HepG2 (cell line): ENCODE measurements around the gene DDO. TPM values are rescaled to one million over a fixed set of nuclear protein-coding genes. Genes with fewer than 3 reads are reported as not detected.

Source experiments
- ATAC-seq: fragments of 200-7000 bp; cut with Tn5 transposase; 3 replicates; pipeline ENCODE4 v1.9.1; 2020; ENCODE audit warnings: mild to moderate bottlenecking, moderate library complexity
- BruUV-seq: library from RNA; stranded (reverse); fragments of 400-500 nt; replicated peaks from 2 replicates; lab custom pipeline; 2021; lab: Mats Ljungman, UMichigan
- CTCF ChIA-PET: fragments of 300-600 bp; formaldehyde crosslinking; extraction: SDS; loops from one replicate; lab custom pipeline; 2021; ENCODE audit warnings: low total read pairs, inconsistent platforms, low intra/inter-chr PET ratio; lab: Yijun Ruan, JAX
- POLR2A ChIA-PET: fragments of 350-600 bp; sonication (Branson Sonifier 250); formaldehyde crosslinking; loops from one replicate; lab custom pipeline; 2020; ENCODE audit warnings: antibody characterized with exemption, inconsistent platforms; lab: Yijun Ruan, JAX
- DNase-seq: peaks from one replicate; pipeline ENCODE4 v3.0.0-alpha.2; 2015; ENCODE audit warnings: low spot score
- FAIRE-seq: peaks from 3 replicates; lab custom pipeline; 2011; peaks lifted over from hg19 to GRCh38; lab: Jason Lieb, UNC
- H2AFZ ChIP-seq: one replicate; pipeline ENCODE4 v1.6.1; 2011; ENCODE audit warnings: low read length, inconsistent platforms
- H3K27ac ChIP-seq: fragments of 300-600 bp; 3 replicates; pipeline ENCODE4 v1.8.0; 2011; ENCODE audit warnings: mixed run types, mild to moderate bottlenecking, mixed read lengths, low read length, inconsistent platforms; ENCODE audit not compliant: insufficient read depth; ENCODE audit errors: extremely low read length
- H3K27me3 ChIP-seq, 2 experiments: fragments of 200-600 bp in 1 of 2; 2 replicates in 1 of 2; 3 replicates in 1 of 2; pipeline versions ENCODE4 v1.6.0 to v1.8.0; 2011; ENCODE audit warnings: low read length in 2 of 2, mild to moderate bottlenecking in 2 of 2, moderate library complexity in 2 of 2, inconsistent platforms in 1 of 2; ENCODE audit not compliant: insufficient read depth in 2 of 2, control insufficient read depth in 1 of 2
- H3K36me3 ChIP-seq, 2 experiments: fragments of 200-600 bp in 1 of 2; replicated peaks in 1 of 2; 2 replicates in 1 of 2; 3 replicates in 1 of 2; pipeline versions ENCODE4 v1.5.1 to v1.8.0; 2011; ENCODE audit warnings: low read length in 2 of 2, inconsistent platforms in 1 of 2; ENCODE audit not compliant: insufficient read depth in 2 of 2, control insufficient read depth in 1 of 2
- H3K4me1 ChIP-seq: 2 replicates; pipeline ENCODE4 v1.5.1; 2012; ENCODE audit warnings: low read length, inconsistent platforms; ENCODE audit not compliant: insufficient read depth
- H3K4me2 ChIP-seq: 2 replicates; pipeline ENCODE4 v1.6.0; 2011; ENCODE audit warnings: low read depth, low read length, inconsistent platforms
- H3K4me3 ChIP-seq, 3 experiments: fragments of 200-600 bp in 1 of 3; sonication (generic), shearing (Covaris generic) in 1 of 3; replicated peaks in 1 of 3; 2 replicates each; pipeline ENCODE4 v1.5.1; 2011 to 2016; ENCODE audit warnings: low read length in 3 of 3, inconsistent platforms in 2 of 3, low read depth in 2 of 3, mild to moderate bottlenecking in 2 of 3, control low read depth in 1 of 3, mixed read lengths in 1 of 3; ENCODE audit not compliant: insufficient read depth in 1 of 3
- H3K79me2 ChIP-seq: one replicate; pipeline ENCODE4 v1.6.1; 2011; ENCODE audit warnings: low read length, inconsistent platforms; ENCODE audit not compliant: insufficient read depth
- H3K9ac ChIP-seq: 2 replicates; pipeline ENCODE4 v1.6.0; 2011; ENCODE audit warnings: mild to moderate bottlenecking, low read depth, low read length, inconsistent platforms; ENCODE audit not compliant: insufficient read depth
- H3K9me3 ChIP-seq: 2 replicates; pipeline ENCODE4 v1.5.1; 2012; ENCODE audit warnings: mild to moderate bottlenecking, low read length
- H4K20me1 ChIP-seq: 2 replicates; pipeline ENCODE4 v1.6.0; 2011; ENCODE audit warnings: inconsistent platforms, mild to moderate bottlenecking, low read length, moderate library complexity; ENCODE audit not compliant: insufficient read depth
- ZBTB26 ChIP-seq: IDR thresholded peaks from 2 replicates; pipeline ENCODE4 v1.6.1; 2016; ENCODE audit warnings: missing compliant biosample characterization, missing genetic modification reagents, borderline replicate concordance
- ZNF468 ChIP-seq: sonication (generic); formaldehyde crosslinking; IDR thresholded peaks from 2 replicates; pipeline ENCODE4 v1.8.0; 2022; ENCODE audit warnings: mild to moderate bottlenecking, moderate library complexity, missing genetic modification reagents
- ZNF557 ChIP-seq: sonication (generic); formaldehyde crosslinking; IDR thresholded peaks from 2 replicates; pipeline ENCODE4 v1.4.0; 2020; ENCODE audit warnings: missing genetic modification reagents
- ZNF777 ChIP-seq: sonication (generic); formaldehyde crosslinking; IDR thresholded peaks from 2 replicates; pipeline ENCODE4 v1.4.0; 2020; ENCODE audit warnings: missing genetic modification reagents
- WGBS: methylation state at CpG from one replicate; pipeline ENCODE4 v1.1.6; 2017; ENCODE audit warnings: low lambda C conversion rate; 5-methylcytosine and 5-hydroxymethylcytosine counted together
- in situ Hi-C: cut with HindIII; loops from 2 replicates; pipeline ENCODE4 v1.10.0; 2017; ENCODE audit warnings: low pct_unique_long_range_greater_than_20kb; ENCODE audit not compliant: extremely low pct_ligation_motif_present
- intact Hi-C: fragments of 100-400 bp; cut with micrococcal nuclease; formaldehyde crosslinking; loops from one replicate; pipeline ENCODE4 v1.10.0; 2022; ENCODE audit not compliant: unreplicated experiment
- polyA plus RNA-seq, 8 experiments: library from polyadenylated mRNA; depleted of rRNA in 3 of 8; stranded (reverse) in 7 of 8; unstranded in 1 of 8; fragments of >200 nt; fragmentation: Illumina TruSeq in 4 of 8; extraction: Trizol in 4 of 8; gene quantifications; 2 replicates each; pipeline versions ENCODE4 v1.2.1 to v1.2.3, GENCODE V29; 2011 to 2016; ENCODE audit warnings: low read depth in 4 of 8, missing spikeins in 1 of 8, mixed read lengths in 1 of 8; ENCODE audit not compliant: insufficient read depth in 1 of 8
- total RNA-seq, 5 experiments: library from RNA; depleted of rRNA; stranded (reverse); fragments of >200 nt; fragmentation: Illumina TruSeq; extraction: Trizol; gene quantifications; 2 replicates each; pipeline ENCODE4 v1.2.3, GENCODE V29; 2016; ENCODE audit warnings: low read depth in 1 of 5

Gene DDO
- total and polyA plus RNA-seq, 2 of the 13 experiments (the other 11 are each of a cell fraction or from before 2014, with no cell fraction given): 6.1 to 10.3 TPM

- Histone ChIP-seq H2AFZ (no peak overlapping the region), H3K4me3 (no peak overlapping the region), H3K4me1 (peaks cover 46% of the 10 kb centered on the region), H3K27ac (no peak overlapping the region), H3K36me3 (no peaks in the 10 kb centered on the region), H3K79me2 (no peaks in the 10 kb centered on the region), H3K4me2 (no peak overlapping the region; the same call in 1 of the 2 replicates), H3K9ac (no peak overlapping the region), H4K20me1 (no peaks in the 10 kb centered on the region), H3K9me3 (no peaks in the 10 kb centered on the region), H3K27me3 (no peaks in the 10 kb centered on the region)
- intact Hi-C loops: loop anchor here (1.0 to 5.0 kb wide), 5 partner anchors 87 to 685 kb away; no protein-coding TSS in a partner anchor
- ATAC-seq: no peak
- POLR2A ChIA-PET: no interaction called here
- DNase-seq: no peak
- CTCF ChIA-PET: interaction anchor here (0.8 to 3.4 kb wide), 4 partner anchors 86 to 684 kb away, joined by 6 to 23 read pairs (median 8); partner anchors contain the start of gene WASF1
- in situ Hi-C loops: loop anchor here (10.0 to 25.0 kb wide), 4 partner anchors 215 to 853 kb away; partner anchors contain the start of gene WASF1
- no TSS peak for BruUV-seq
- FAIRE-seq: no peak
- 64% methylated on average over 4 of the region's 4 CpGs for WGBS
- peak; percentile 85; the same call in 1 of the 2 replicates for TF ChIP-seq ZBTB26 (CRISPR knock-in tag)
- TF ChIP-seq ZNF557 (CRISPR knock-in tag): no peak
Observed at GRCh38 chr6:110389689-110390382, 25.5 kb downstream of the DDO start.

- FAIRE-seq (no peak), DNase-seq (no peak), ATAC-seq (no peak)
- Histone ChIP-seq H3K27ac (no peak overlapping the region), H3K9ac (no peak overlapping the region), H3K79me2 (no peaks in the 10 kb centered on the region), H3K4me3 (no peak overlapping the region), H2AFZ (no peak overlapping the region), H4K20me1 (no peaks in the 10 kb centered on the region), H3K27me3 (no peaks in the 10 kb centered on the region), H3K4me1 (peaks cover 48% of the 10 kb centered on the region), H3K9me3 (no peaks in the 10 kb centered on the region), H3K36me3 (no peaks in the 10 kb centered on the region), H3K4me2 (no peak overlapping the region)
- no TSS peak for BruUV-seq
- in situ Hi-C loops: loop anchor here (25.0 kb wide), 1 partner anchor 851 kb away; no protein-coding TSS in a partner anchor
- intact Hi-C loops: loop anchor here (5.0 kb wide), 1 partner anchor 336 kb away; no protein-coding TSS in a partner anchor
- ChIA-PET CTCF (no interaction called here), POLR2A (no interaction called here)
- 66% methylated on average over 2 of the region's 2 CpGs for WGBS
- TF ChIP-seq ZNF777: no peak
- TF ChIP-seq ZNF468 (CRISPR knock-in tag): no peak
Observed at GRCh38 chr6:110387986-110388385, 27.4 kb downstream of the DDO start.
